HG03460 (cell line): ENCODE measurements around the gene NEAT1.
"Not testable (repeated sequence)": the region's sequence is repeated elsewhere in the genome, so short reads cannot be mapped to it uniquely, and the experiment has no call there.

Experiments used
- ATAC-seq: cut with Tn5 transposase; IDR thresholded peaks from one replicate; pipeline ENCODE4 v1.9.1; 2021; ENCODE audit not compliant: unreplicated experiment

NEAT1 gene

GRCh38 chr11:65448418-65449105 lies 26.0 kb downstream of the NEAT1 start:
- ATAC-seq: no peak

- not testable (repeated sequence) for ATAC-seq
Measured at GRCh38 chr11:65451301-65451700, 28.7 kb downstream of the NEAT1 start.

- ATAC-seq: not testable (repeated sequence)
Measured at GRCh38 chr11:65452259-65452658, 29.7 kb downstream of the NEAT1 start.

- ATAC-seq: no peak
Measured at GRCh38 chr11:65452806-65453490, 30.4 kb downstream of the NEAT1 start.

- ATAC-seq: no peak
Measured at GRCh38 chr11:65454311-65454695, 31.7 kb downstream of the NEAT1 start.

GRCh38 chr11:65454696-65455456 lies 32.3 kb downstream of the NEAT1 start:
- peak; percentile 85 for ATAC-seq

DNA sequence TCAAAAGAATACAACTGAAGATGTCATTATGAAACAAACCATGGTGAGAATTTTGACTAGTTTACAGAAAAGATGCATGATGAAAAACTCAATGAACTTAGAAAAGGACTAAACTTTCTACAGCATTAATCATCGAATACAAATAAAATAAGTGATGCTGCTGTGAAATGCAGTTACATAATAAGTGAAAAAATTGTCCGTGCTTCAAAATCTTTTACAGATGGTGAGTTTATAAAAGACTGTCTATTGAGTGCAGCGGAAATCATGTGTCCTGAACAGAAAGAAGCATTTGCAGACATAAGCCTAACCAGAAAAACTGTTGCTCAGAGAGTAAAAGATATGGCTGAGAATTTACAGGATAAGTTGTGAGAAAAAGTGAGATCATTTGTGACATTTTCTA lies 33.8 kb downstream of the NEAT1 start:
- ATAC-seq: no peak

DNA sequence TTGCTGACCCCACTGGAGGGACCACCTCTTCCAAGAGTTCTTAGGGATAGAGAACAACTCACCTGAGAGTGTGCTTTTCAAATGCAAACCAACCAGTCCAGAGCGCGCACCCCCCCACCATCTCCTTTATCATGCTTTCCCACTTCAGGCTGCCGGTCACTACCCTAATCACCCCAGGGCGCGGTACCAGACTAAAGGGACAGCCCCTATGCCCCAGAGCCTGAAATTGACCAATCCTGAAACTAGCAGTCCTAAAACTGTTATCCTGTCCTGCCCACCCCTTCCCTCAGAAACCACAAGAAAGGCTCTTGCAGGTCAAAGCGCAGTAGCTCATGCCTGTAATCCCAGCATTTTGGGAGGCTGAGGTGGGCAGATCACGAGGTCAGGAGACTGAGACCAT lies 37.0 kb downstream of the NEAT1 start:
- no peak for ATAC-seq

GRCh38 chr11:65465471-65465870 lies 42.9 kb downstream of the NEAT1 start:
- ATAC-seq: not testable (repeated sequence)

GRCh38 chr11:65467306-65467705 lies 44.7 kb downstream of the NEAT1 start:
- ATAC-seq: not testable (repeated sequence)

- no peak for ATAC-seq
Measured at GRCh38 chr11:65468874-65469333, 46.3 kb downstream of the NEAT1 start.

DNA sequence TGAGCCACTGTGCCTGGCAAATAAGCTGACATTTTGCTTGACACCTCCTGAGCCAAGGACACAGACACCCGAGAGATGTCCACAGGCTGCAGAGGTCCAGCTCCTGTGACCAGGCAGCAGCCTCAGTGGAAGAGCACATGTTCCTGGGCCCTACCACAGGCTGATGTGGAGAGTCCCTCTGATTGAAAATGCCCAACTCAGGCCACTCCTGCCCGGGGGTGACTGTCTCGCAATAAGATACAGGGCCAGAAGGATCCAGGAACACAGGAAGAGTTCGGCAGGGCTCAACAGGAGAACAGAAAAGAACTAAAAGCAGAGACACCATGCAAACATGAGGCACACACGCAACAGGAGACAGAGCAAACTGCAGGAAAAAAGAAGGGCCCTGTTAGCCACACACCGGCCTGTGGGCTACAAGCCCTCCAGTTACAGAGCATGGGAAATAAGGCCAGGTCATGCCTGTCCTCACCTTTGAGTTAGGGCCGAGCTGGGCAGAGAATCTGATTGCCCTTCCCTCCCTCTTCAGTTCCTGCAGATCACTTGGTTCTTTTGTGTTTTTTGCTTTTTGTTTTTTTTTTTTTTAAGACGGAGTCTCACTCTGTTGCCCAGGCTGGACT lies 47.9 kb downstream of the NEAT1 start:
- no peak for ATAC-seq

- ATAC-seq: no peak
Measured at GRCh38 chr11:65471447-65471891, 48.9 kb downstream of the NEAT1 start.

DNA sequence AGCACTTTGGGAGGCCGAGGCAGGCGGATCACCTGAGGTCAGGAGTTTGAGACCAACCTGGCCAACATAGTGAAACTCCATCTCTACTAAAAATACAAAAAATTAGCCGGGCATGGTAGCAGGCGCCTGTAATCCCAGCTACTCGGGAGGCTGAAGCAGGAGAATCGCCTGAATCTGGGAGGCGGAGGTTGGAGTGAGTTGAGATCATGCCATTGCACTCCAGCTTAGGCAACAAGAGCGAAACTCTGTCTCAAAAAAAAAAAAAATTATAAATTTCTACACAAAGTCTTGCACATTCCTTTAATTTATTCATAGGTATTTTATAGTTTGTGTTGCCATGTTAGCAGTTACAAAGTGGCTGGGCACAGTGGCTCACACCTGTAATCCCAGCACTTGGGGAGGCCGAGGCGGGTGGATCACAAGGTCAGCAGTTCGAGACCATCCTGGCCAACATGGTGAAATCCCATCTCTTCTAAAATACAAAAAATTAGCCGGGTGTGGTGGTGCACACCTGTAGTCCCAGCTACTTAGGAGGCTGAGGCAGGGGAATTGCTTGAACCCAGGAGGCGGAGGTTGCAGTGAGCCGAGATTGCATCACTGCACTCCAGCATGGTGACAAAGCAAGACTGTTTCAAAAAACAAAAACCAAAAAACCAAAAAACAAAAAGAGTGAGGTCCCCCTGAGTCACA lies 50.1 kb downstream of the NEAT1 start:
- not testable (repeated sequence) for ATAC-seq

- ATAC-seq: no peak
Measured at GRCh38 chr11:65473278-65473860, 50.8 kb downstream of the NEAT1 start.

DNA sequence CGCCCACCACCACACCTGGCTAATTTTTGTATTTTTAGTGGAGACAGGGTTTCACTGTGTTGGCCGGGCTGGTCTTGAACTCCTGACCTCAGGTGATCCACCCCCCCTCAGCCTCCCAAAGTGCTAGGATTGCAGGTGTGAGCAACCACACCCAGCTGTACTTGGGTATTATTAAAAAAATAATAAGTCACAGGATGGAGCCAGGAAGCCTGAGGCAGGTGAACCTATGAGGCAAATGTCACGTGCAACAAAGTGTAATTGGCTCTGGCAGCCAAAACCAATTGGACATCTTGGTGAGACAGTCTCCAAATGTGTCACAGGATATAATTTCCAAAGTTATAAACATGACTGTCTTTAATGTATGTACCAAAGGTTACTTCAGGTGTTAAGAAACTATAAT lies 52.3 kb downstream of the NEAT1 start:
- ATAC-seq: no peak

DNA sequence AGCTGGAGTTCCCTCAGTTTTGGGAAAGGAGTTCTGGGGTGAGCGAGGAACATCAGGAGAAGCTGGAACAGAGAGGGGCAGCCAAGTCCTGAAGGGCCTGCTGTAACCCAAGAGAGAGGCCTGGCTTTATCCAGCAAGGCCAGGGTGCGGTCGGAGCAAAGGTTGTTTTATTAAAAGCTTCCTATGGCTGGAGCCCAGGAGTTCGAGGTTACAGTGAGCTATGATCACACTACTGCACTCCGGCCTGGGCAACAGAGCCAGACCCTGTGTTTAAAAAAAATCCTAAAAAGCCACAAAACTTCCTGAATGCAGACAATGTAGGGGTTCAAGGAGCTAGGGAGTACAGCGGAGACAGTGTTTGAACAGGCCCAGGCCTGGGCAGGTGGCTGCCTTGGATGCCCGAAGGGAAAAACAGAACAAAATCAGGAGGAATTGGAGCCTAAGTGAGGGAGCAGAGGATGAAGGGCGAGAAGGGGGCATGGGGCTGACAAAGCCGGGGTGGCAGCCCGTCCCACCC lies 54.1 kb downstream of the NEAT1 start:
- ATAC-seq: no peak

DNA sequence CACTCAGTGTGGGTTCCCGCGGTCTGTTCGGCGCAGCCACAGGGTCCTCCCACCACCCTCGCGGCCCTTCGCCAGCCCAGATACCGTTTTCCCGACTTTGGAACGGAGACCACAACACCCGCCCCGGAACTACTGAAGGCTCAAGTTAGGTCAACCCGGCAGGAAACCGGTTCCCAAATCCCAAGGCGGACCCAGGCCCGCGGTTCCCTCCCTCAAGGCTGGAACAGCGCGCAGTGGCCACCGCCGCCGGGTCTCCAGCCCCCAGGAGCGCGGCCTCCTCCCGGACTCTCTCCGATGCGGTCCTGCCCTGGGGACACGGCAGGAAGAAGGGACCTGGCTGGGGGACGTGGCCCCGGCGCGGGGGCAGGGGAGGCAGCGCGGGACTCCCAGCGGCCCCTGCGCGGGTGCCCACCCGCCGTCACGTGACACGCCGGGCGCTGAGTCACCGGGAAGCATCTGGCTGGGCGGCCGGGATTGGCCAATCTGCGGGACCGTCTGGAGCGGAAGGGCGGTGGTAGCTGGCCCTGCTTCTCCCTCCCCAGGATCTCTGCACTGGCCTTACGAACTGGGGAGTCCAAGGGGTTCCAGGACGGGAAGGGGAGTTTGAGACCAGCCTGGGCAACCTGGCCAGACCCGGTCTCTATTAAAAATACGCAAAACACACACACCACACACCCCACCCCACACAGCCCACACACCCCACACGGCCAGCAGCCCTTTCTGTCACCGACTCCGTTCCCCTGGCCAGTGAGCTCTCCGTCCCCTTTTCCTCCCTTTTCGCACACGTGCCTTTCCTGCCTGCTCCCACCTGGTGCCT lies 54.8 kb downstream of the NEAT1 start:
- peak; percentile 81 for ATAC-seq
